SK-N-SH treated with all-trans-retinoic acid at 6 μM for 48 hours (cell line): Measurements from ENCODE around the gene TAP1.
"Not testable (repeated sequence)": the region's sequence is repeated elsewhere in the genome, so short reads cannot be mapped to it uniquely, and the experiment has no call there.

Experiments
- ATAC-seq: fragments of 200-7000 bp; cut with Tn5 transposase; 3 replicates; pipeline ENCODE4 v1.9.1; 2020; ENCODE audit warnings: mild to moderate bottlenecking, moderate library complexity
- ARNTL ChIP-seq: fragments of 450-650 bp; formaldehyde crosslinking; IDR thresholded peaks from 2 replicates; pipeline ENCODE4 v1.5.0; 2020; ENCODE audit warnings: low read depth, mild to moderate bottlenecking, moderate library complexity, borderline replicate concordance
- BACH2 ChIP-seq: fragments of 250-450 bp; sonication (Bioruptor Pico); IDR thresholded peaks from 2 replicates; pipeline ENCODE4 v1.9.0; 2021; ENCODE audit warnings: mild to moderate bottlenecking, borderline replicate concordance
- CSDC2 ChIP-seq: fragments of 250-450 bp; sonication (Bioruptor Pico); IDR thresholded peaks from 2 replicates; pipeline ENCODE4 v1.5.0; 2020; ENCODE audit warnings: mild to moderate bottlenecking, moderate library complexity
- ESRRG ChIP-seq: fragments of 250-450 bp; sonication (Bioruptor Pico); IDR thresholded peaks from 2 replicates; pipeline ENCODE4 v1.6.1; 2021; ENCODE audit warnings: mild to moderate bottlenecking
- GLIS3 ChIP-seq: fragments of 250-450 bp; sonication (Bioruptor Pico); IDR thresholded peaks from 2 replicates; pipeline ENCODE4 v1.5.0; 2020; ENCODE audit warnings: mild to moderate bottlenecking, moderate library complexity
- ISL1 ChIP-seq: fragments of 250-450 bp; sonication (Bioruptor Pico); IDR thresholded peaks from 2 replicates; pipeline ENCODE4 v2.1.2; 2022; ENCODE audit warnings: mild to moderate bottlenecking, moderate library complexity
- OSR1 ChIP-seq: fragments of 250-450 bp; sonication (Bioruptor Pico); IDR thresholded peaks from 2 replicates; pipeline ENCODE4 v1.8.0; 2022; ENCODE audit warnings: moderate library complexity, mild to moderate bottlenecking, inconsistent platforms
- PATZ1 ChIP-seq: fragments of 250-450 bp; sonication (Bioruptor Pico); IDR thresholded peaks from 2 replicates; pipeline ENCODE4 v1.8.0; 2020; ENCODE audit warnings: mild to moderate bottlenecking, moderate library complexity, borderline replicate concordance
- POU6F1 ChIP-seq: fragments of 250-450 bp; sonication (Bioruptor Pico); IDR thresholded peaks from 2 replicates; pipeline ENCODE4 v1.8.0; 2021; ENCODE audit warnings: low read depth, mild to moderate bottlenecking, moderate library complexity, borderline replicate concordance
- SNAI2 ChIP-seq: fragments of 250-450 bp; sonication (Bioruptor Pico); IDR thresholded peaks from 2 replicates; pipeline ENCODE4 v1.5.0; 2020; ENCODE audit warnings: mild to moderate bottlenecking, moderate library complexity
- TCF4 ChIP-seq: fragments of 250-450 bp; sonication (Bioruptor Pico); IDR thresholded peaks from 2 replicates; pipeline ENCODE4 v1.8.0; 2021; ENCODE audit warnings: mild to moderate bottlenecking, moderate library complexity, borderline replicate concordance
- TOX ChIP-seq: fragments of 250-450 bp; sonication (Bioruptor Pico); IDR thresholded peaks from 2 replicates; pipeline ENCODE4 v1.8.0; 2021; ENCODE audit warnings: mild to moderate bottlenecking, moderate library complexity, borderline replicate concordance
- ZFP3 ChIP-seq: fragments of 250-450 bp; sonication (Bioruptor Pico); IDR thresholded peaks from 2 replicates; pipeline ENCODE4 v1.5.0; 2020; ENCODE audit warnings: mild to moderate bottlenecking, moderate library complexity
- ZNF565 ChIP-seq: fragments of 450-650 bp; formaldehyde crosslinking; conservative IDR thresholded peaks from 2 replicates; pipeline ENCODE4 v1.5.0; 2020; ENCODE audit warnings: low read depth, mild to moderate bottlenecking, moderate library complexity
- ZNF70 ChIP-seq: fragments of 450-650 bp; formaldehyde crosslinking; IDR thresholded peaks from 2 replicates; pipeline ENCODE4 v1.5.0; 2020; ENCODE audit warnings: mild to moderate bottlenecking, moderate library complexity
- ZNF8 ChIP-seq: fragments of 450-650 bp; formaldehyde crosslinking; IDR thresholded peaks from 2 replicates; pipeline ENCODE4 v1.5.0; 2020; ENCODE audit warnings: mild to moderate bottlenecking, moderate library complexity
- TF ChIP-seq, protein P1 (sequence below): fragments of 250-450 bp; sonication (Bioruptor Pico); IDR thresholded peaks from 2 replicates; pipeline ENCODE4 v1.5.0; 2020; ENCODE audit warnings: mild to moderate bottlenecking, moderate library complexity
- TF ChIP-seq, protein P2 (sequence below): fragments of 250-450 bp; sonication (Bioruptor Pico); IDR thresholded peaks from 2 replicates; pipeline ENCODE4 v1.5.1; 2021; ENCODE audit warnings: mild to moderate bottlenecking, moderate library complexity

Gene TAP1

GRCh38 chr6:32809171-32809570, 44.3 kb downstream of the TAP1 start (continued):
- TF ChIP-seq, protein P1, sequence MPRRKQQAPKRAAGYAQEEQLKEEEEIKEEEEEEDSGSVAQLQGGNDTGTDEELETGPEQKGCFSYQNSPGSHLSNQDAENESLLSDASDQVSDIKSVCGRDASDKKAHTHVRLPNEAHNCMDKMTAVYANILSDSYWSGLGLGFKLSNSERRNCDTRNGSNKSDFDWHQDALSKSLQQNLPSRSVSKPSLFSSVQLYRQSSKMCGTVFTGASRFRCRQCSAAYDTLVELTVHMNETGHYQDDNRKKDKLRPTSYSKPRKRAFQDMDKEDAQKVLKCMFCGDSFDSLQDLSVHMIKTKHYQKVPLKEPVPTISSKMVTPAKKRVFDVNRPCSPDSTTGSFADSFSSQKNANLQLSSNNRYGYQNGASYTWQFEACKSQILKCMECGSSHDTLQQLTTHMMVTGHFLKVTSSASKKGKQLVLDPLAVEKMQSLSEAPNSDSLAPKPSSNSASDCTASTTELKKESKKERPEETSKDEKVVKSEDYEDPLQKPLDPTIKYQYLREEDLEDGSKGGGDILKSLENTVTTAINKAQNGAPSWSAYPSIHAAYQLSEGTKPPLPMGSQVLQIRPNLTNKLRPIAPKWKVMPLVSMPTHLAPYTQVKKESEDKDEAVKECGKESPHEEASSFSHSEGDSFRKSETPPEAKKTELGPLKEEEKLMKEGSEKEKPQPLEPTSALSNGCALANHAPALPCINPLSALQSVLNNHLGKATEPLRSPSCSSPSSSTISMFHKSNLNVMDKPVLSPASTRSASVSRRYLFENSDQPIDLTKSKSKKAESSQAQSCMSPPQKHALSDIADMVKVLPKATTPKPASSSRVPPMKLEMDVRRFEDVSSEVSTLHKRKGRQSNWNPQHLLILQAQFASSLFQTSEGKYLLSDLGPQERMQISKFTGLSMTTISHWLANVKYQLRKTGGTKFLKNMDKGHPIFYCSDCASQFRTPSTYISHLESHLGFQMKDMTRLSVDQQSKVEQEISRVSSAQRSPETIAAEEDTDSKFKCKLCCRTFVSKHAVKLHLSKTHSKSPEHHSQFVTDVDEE (CRISPR knock-in tag), result no peak
- no peak for TF ChIP-seq PATZ1 (CRISPR knock-in tag)
- no peak for TF ChIP-seq TCF4 (CRISPR knock-in tag)
- no peak for TF ChIP-seq ZNF8 (CRISPR knock-in tag)

GRCh38 chr6:32807020-32807580, 46.4 kb downstream of the TAP1 start:
- TF ChIP-seq ZNF565 (CRISPR knock-in tag) (no peak), ISL1 (CRISPR knock-in tag) (no peak)
- TF ChIP-seq, all 23 proteins: peak for 0
- ATAC-seq, result no peak

DNA sequence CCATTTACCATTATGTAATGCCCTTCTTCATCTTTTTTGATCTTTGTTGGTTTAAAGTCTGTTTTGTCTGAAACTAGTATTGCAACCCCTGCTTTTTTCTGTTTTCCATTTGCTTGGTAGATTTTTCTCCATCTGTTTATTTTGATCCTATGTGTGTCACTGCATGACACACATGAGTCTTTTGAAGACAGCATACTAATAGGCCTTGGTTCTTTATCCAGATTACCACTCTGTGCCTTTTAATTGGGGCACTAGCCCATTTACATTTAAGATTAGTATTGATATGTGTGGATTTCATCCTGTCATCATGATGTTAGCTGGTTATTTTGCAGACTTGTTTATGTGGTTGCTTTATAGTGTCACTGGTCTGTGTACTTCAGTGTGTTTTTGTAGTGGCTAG, 48.1 kb downstream of the TAP1 start:
- not testable (repeated sequence) for ATAC-seq

DNA sequence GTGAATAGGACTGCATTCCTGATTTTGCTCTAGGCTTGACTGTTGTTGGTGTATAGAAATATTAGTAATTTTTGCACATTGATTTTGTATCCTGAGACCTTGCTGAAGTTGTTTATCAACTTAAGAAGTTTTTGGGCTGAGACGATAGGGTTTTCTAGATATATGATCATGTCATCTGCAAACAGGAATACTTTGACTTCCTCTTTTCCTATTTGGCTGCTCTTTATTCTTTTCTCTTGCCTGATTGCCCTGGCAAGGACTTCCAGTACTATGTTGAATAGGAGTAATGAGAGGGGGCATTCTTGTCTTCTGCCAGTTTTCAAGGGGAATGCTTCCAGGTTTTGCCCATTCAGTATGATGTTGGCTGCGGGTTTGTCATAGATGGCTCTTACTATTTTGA, 50.1 kb downstream of the TAP1 start:
- TF ChIP-seq ARNTL (CRISPR knock-in tag) (no peak), PATZ1 (CRISPR knock-in tag) (no peak), TOX (CRISPR knock-in tag) (no peak)
- no peak for ATAC-seq

DNA sequence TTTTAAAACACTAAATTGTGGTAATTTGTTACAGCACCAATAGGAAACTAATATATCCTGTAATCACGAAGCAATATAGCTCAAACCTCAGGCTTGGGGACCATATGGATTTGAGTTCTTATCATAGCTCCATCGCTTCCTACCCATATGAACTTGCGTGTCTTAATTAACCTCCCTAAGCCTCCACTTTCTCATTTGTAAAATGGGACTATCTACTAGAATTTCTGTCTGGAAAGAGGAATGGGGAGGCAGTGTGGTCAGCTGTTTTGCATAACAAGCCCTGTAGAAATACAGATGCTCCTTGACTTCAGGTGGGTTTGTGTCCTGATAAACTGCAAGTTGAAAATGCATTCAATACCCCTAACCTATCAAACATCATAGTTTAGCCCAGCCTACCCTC, 53.8 kb downstream of the TAP1 start:
- ATAC-seq, result no peak
- no peak for TF ChIP-seq ARNTL (CRISPR knock-in tag)
- no peak for TF ChIP-seq ZNF70 (CRISPR knock-in tag)
- TF ChIP-seq, protein P2, sequence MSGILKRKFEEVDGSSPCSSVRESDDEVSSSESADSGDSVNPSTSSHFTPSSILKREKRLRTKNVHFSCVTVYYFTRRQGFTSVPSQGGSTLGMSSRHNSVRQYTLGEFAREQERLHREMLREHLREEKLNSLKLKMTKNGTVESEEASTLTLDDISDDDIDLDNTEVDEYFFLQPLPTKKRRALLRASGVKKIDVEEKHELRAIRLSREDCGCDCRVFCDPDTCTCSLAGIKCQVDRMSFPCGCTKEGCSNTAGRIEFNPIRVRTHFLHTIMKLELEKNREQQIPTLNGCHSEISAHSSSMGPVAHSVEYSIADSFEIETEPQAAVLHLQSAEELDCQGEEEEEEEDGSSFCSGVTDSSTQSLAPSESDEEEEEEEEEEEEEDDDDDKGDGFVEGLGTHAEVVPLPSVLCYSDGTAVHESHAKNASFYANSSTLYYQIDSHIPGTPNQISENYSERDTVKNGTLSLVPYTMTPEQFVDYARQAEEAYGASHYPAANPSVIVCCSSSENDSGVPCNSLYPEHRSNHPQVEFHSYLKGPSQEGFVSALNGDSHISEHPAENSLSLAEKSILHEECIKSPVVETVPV (CRISPR knock-in tag), result no peak
- TF ChIP-seq TOX (CRISPR knock-in tag), result no peak
- no peak for TF ChIP-seq SNAI2 (CRISPR knock-in tag)
- TF ChIP-seq ZNF8 (CRISPR knock-in tag), result no peak
- TF ChIP-seq ZNF565 (CRISPR knock-in tag), result no peak
- TF ChIP-seq ZFP3 (CRISPR knock-in tag), result no peak
- TF ChIP-seq, protein P1 (CRISPR knock-in tag), result no peak
- TF ChIP-seq BACH2 (CRISPR knock-in tag), result no peak
- TF ChIP-seq CSDC2 (CRISPR knock-in tag), result no peak
- no peak for TF ChIP-seq GLIS3 (CRISPR knock-in tag)
- TF ChIP-seq POU6F1 (CRISPR knock-in tag), result no peak
- no peak for TF ChIP-seq OSR1 (CRISPR knock-in tag)
- TF ChIP-seq ESRRG (CRISPR knock-in tag), result no peak
